ENCODE data around the gene KDM1B.

KDM1B gene

GRCh38 chr6:18210707-18211106 lies 55.5 kb downstream of the KDM1B start:
- Histone ChIP-seq H3K4me1 (ENCODE audit: control insufficient read depth, insufficient read depth, low read length) (no peaks in the 10 kb centered on the region), H3K4me3 (ENCODE audit: low read depth, low read length) (no peak overlapping the region), H3K36me3 (ENCODE audit: control insufficient read depth in 2 of 2, insufficient read depth in 1 of 2, low read length in 2 of 2) (peaks cover 3 to 7% of the 10 kb centered on the region in 2 experiments; a peak in 2 of 3 replicates), H3K9me3 (ENCODE audit: control insufficient read depth, insufficient read depth, low read depth, low read length) (no peaks in the 10 kb centered on the region), H3K27ac (ENCODE audit: extremely low read depth, low read depth, low read length) (no peak overlapping the region)
- TF ChIP-seq KLF17 (tag by site-specific recombination; IDR thresholded peaks at IDR 0.05) (no peak), HOXD13 (CRISPR knock-in tag; IDR thresholded peaks at IDR 0.05; ENCODE audit: borderline replicate concordance) (no peak), ZNF121 (tag by site-specific recombination; IDR thresholded peaks at IDR 0.05) (peak; percentile 71; the same call in 1 of the 2 replicates), PRDM2 (tag by site-specific recombination; IDR thresholded peaks at IDR 0.05; ENCODE audit: borderline replicate concordance) (no peak)
- ChIA-PET CTCF (no interaction called here), POLR2A (no interaction called here)

GRCh38 chr6:18211338-18211737 lies 56.1 kb downstream of the KDM1B start:
- POLR2A ChIA-PET: no interaction called here
- Histone ChIP-seq H3K36me3 (ENCODE audit: control insufficient read depth in 2 of 2, insufficient read depth in 1 of 2, low read length in 2 of 2) (peaks cover 3 to 7% of the 10 kb centered on the region in 2 experiments; a peak in 2 of 3 replicates), H3K9me3 (ENCODE audit: control insufficient read depth, insufficient read depth, low read depth, low read length) (no peaks in the 10 kb centered on the region), H3K4me1 (ENCODE audit: control insufficient read depth, insufficient read depth, low read length) (no peaks in the 10 kb centered on the region), H3K4me3 (ENCODE audit: low read depth, low read length) (no peak overlapping the region), H3K27ac (ENCODE audit: extremely low read depth, low read depth, low read length) (no peak overlapping the region)
- TF ChIP-seq ZNF354C (tag by site-specific recombination; IDR thresholded peaks at IDR 0.05; ENCODE audit: borderline replicate concordance, low read depth) (no peak), ZNF10 (tag by site-specific recombination; IDR thresholded peaks at IDR 0.05) (no peak), ZNF311 (tag by site-specific recombination; IDR thresholded peaks at IDR 0.05; ENCODE audit: borderline replicate concordance) (no peak)
- CTCF ChIA-PET: no interaction called here

GRCh38 chr6:18212231-18212630 lies 57.0 kb downstream of the KDM1B start:
- POLR2A ChIA-PET: interaction anchor here (0.5 kb wide), 1 partner anchor 1043 kb away, joined by 3 read pairs; no protein-coding TSS in a partner anchor
- CTCF ChIA-PET: no interaction called here
- Histone ChIP-seq H3K27ac (ENCODE audit: extremely low read depth, low read depth, low read length) (no peak overlapping the region), H3K36me3 (ENCODE audit: control insufficient read depth in 2 of 2, insufficient read depth in 1 of 2, low read length in 2 of 2) (peaks cover 3 to 10% of the 10 kb centered on the region in 2 experiments; a peak in 2 of 3 replicates), H3K9me3 (ENCODE audit: control insufficient read depth, insufficient read depth, low read depth, low read length) (no peaks in the 10 kb centered on the region), H3K4me3 (ENCODE audit: low read depth, low read length) (no peak overlapping the region), H3K4me1 (ENCODE audit: control insufficient read depth, insufficient read depth, low read length) (no peaks in the 10 kb centered on the region)
- no peak for TF ChIP-seq ZNF747 (tag by site-specific recombination; IDR thresholded peaks at IDR 0.05)

- Histone ChIP-seq H3K4me1 (ENCODE audit: control insufficient read depth, insufficient read depth, low read length) (no peaks in the 10 kb centered on the region), H3K36me3 (ENCODE audit: control insufficient read depth in 2 of 2, insufficient read depth in 1 of 2, low read length in 2 of 2) (peaks cover 8 to 12% of the 10 kb centered on the region in 2 experiments; a peak in 2 of 3 replicates), H3K9me3 (ENCODE audit: control insufficient read depth, insufficient read depth, low read depth, low read length) (no peaks in the 10 kb centered on the region), H3K4me3 (ENCODE audit: low read depth, low read length) (no peak overlapping the region), H3K27ac (ENCODE audit: extremely low read depth, low read depth, low read length) (no peak overlapping the region)
- CTCF ChIA-PET: no interaction called here
- POLR2A ChIA-PET: no interaction called here
- no peak for TF ChIP-seq ZNF530 (tag by site-specific recombination; IDR thresholded peaks at IDR 0.05; ENCODE audit: low read depth)
- 0 out of 2 replicates have a peak, but pooled peaks have one; percentile 8 for TF ChIP-seq SCRT2 (tag by site-specific recombination; IDR thresholded peaks at IDR 0.05)
- TF ChIP-seq ZNF404 (tag by site-specific recombination; IDR thresholded peaks at IDR 0.05): no peak
- TF ChIP-seq BCL11A (tag by site-specific recombination; IDR thresholded peaks at IDR 0.05; ENCODE audit: low read depth): no peak
- TF ChIP-seq ZNF146 (tag by site-specific recombination; IDR thresholded peaks at IDR 0.05): no peak
Observed at GRCh38 chr6:18213439-18213838, 58.2 kb downstream of the KDM1B start.
